ENCODE data around the gene BTD. TPM values are rescaled to one million over a fixed set of nuclear protein-coding genes. Genes with fewer than 3 reads are reported as not detected.

BTD gene
- total RNA-seq, 1 experiment from 2014 or later = 7.7 TPM

- H3K9me3 Mint-ChIP-seq (ENCODE audit: low read depth, unreplicated experiment) = no peaks in the 10 kb centered on the region
- intact Hi-C loops (cut with micrococcal nuclease; ENCODE audit: unreplicated experiment) = loop anchor here (2.0 to 5.0 kb wide), 3 partner anchors 171 to 616 kb away; no protein-coding TSS in a partner anchor
- no TSS peak for BruUV-seq (replicated peaks)
- no peak overlapping the region for H3K4me3 Mint-ChIP-seq (ENCODE audit: low read depth, unreplicated experiment)
- DNase-seq = no peak
- no peaks in the 10 kb centered on the region for H3K27me3 Mint-ChIP-seq (ENCODE audit: unreplicated experiment)
- CTCF ChIA-PET = interaction anchor here (0.8 kb wide), 1 partner anchor 74 kb away, joined by 3 read pairs; no protein-coding TSS in a partner anchor
- TF ChIP-seq CTCF (IDR thresholded peaks at IDR 0.05; ENCODE audit: unreplicated experiment) = no peak
- peaks cover 9% of the 10 kb centered on the region for H3K4me1 Mint-ChIP-seq (ENCODE audit: low read depth, unreplicated experiment)
- H3K27ac Mint-ChIP-seq (ENCODE audit: unreplicated experiment) = no peak overlapping the region
- H3K36me3 Mint-ChIP-seq (ENCODE audit: insufficient read depth, unreplicated experiment) = no peaks in the 10 kb centered on the region
Observed at GRCh38 chr3:15631426-15632211, 30.1 kb downstream of the BTD start.

- DNase-seq = no peak
- BruUV-seq (replicated peaks) = no TSS peak
- H3K27me3 Mint-ChIP-seq (ENCODE audit: unreplicated experiment) = no peaks in the 10 kb centered on the region
- TF ChIP-seq CTCF (IDR thresholded peaks at IDR 0.05; ENCODE audit: unreplicated experiment) = no peak
- CTCF ChIA-PET = no interaction called here
- no peak overlapping the region for H3K4me3 Mint-ChIP-seq (ENCODE audit: low read depth, unreplicated experiment)
- H3K4me1 Mint-ChIP-seq (ENCODE audit: low read depth, unreplicated experiment) = peaks cover 9% of the 10 kb centered on the region
- intact Hi-C loops (cut with micrococcal nuclease; ENCODE audit: unreplicated experiment) = loop anchor here (5.0 kb wide), 2 partner anchors 415 to 615 kb away; no protein-coding TSS in a partner anchor
- no peaks in the 10 kb centered on the region for H3K36me3 Mint-ChIP-seq (ENCODE audit: insufficient read depth, unreplicated experiment)
- no peak overlapping the region for H3K27ac Mint-ChIP-seq (ENCODE audit: unreplicated experiment)
- no peaks in the 10 kb centered on the region for H3K9me3 Mint-ChIP-seq (ENCODE audit: low read depth, unreplicated experiment)
Observed at GRCh38 chr3:15632212-15632580, 30.7 kb downstream of the BTD start.

GRCh38 chr3:15633159-15633558 is 31.6 kb downstream of the BTD start:
- Mint-ChIP-seq H3K36me3 (ENCODE audit: insufficient read depth, unreplicated experiment) (no peaks in the 10 kb centered on the region), H3K27me3 (ENCODE audit: unreplicated experiment) (no peaks in the 10 kb centered on the region), H3K9me3 (ENCODE audit: low read depth, unreplicated experiment) (no peaks in the 10 kb centered on the region), H3K4me1 (ENCODE audit: low read depth, unreplicated experiment) (peaks cover 9% of the 10 kb centered on the region), H3K4me3 (ENCODE audit: low read depth, unreplicated experiment) (no peak overlapping the region), H3K27ac (ENCODE audit: unreplicated experiment) (no peak overlapping the region)
- DNase-seq = no peak
- CTCF ChIA-PET = no interaction called here
- TF ChIP-seq CTCF (IDR thresholded peaks at IDR 0.05; ENCODE audit: unreplicated experiment) = no peak
- intact Hi-C loops (cut with micrococcal nuclease; ENCODE audit: unreplicated experiment) = loop anchor here (5.0 kb wide), 2 partner anchors 414 to 614 kb away; no protein-coding TSS in a partner anchor
- no TSS peak for BruUV-seq (replicated peaks)

GRCh38 chr3:15633766-15634598 is 32.4 kb downstream of the BTD start:
- BruUV-seq (replicated peaks) = no TSS peak
- Mint-ChIP-seq H3K4me1 (ENCODE audit: low read depth, unreplicated experiment) (peaks cover 9% of the 10 kb centered on the region), H3K4me3 (ENCODE audit: low read depth, unreplicated experiment) (no peak overlapping the region)

More at GRCh38 chr3:15633766-15634598, 32.4 kb downstream of the BTD start:
- H3K27me3 Mint-ChIP-seq (ENCODE audit: unreplicated experiment) = no peaks in the 10 kb centered on the region
- no peak for DNase-seq
- TF ChIP-seq CTCF (IDR thresholded peaks at IDR 0.05; ENCODE audit: unreplicated experiment) = no peak
- no peaks in the 10 kb centered on the region for H3K36me3 Mint-ChIP-seq (ENCODE audit: insufficient read depth, unreplicated experiment)
- intact Hi-C loops (cut with micrococcal nuclease; ENCODE audit: unreplicated experiment) = loop anchor here (5.0 kb wide), 2 partner anchors 413 to 613 kb away; no protein-coding TSS in a partner anchor
- CTCF ChIA-PET = interaction anchor here (0.8 kb wide), 1 partner anchor 57 kb away, joined by 4 read pairs; no protein-coding TSS in a partner anchor
- H3K27ac Mint-ChIP-seq (ENCODE audit: unreplicated experiment) = no peak overlapping the region
- H3K9me3 Mint-ChIP-seq (ENCODE audit: low read depth, unreplicated experiment) = no peaks in the 10 kb centered on the region
